Panc1 (cell line): ENCODE results near the gene SOWAHB.

Source experiments
- CTCF ChIP-seq: fragments of 450-650 bp; IDR thresholded peaks from 2 replicates; pipeline ENCODE4 v1.5.1; 2017; ENCODE audit warnings: mild to moderate bottlenecking
- POLR2AphosphoS5 ChIP-seq: IDR thresholded peaks from 2 replicates; pipeline ENCODE4 v1.6.1; 2012; ENCODE audit warnings: mild to moderate bottlenecking, low read depth, low read length, moderate library complexity
- SIN3A ChIP-seq: IDR thresholded peaks from 2 replicates; pipeline ENCODE4 v1.6.1; 2012; ENCODE audit warnings: low read depth, mild to moderate bottlenecking, low read length, moderate library complexity, borderline replicate concordance; ENCODE audit not compliant: insufficient read depth
- TCF7L2 ChIP-seq: IDR thresholded peaks from 2 replicates; pipeline ENCODE4 v1.6.1; 2011; ENCODE audit warnings: mild to moderate bottlenecking, low read depth, low read length, inconsistent platforms

GRCh38 chr4:76930685-76931084 is 32.7 kb upstream of the SOWAHB start:
- TF ChIP-seq POLR2AphosphoS5, result no peak
- TF ChIP-seq CTCF, result no peak
- TF ChIP-seq SIN3A, result no peak
- TF ChIP-seq TCF7L2, result no peak
